Forelimb muscle (tissue), 1 donor: ENCODE measurements around the gene GRM7. TPM values are rescaled to one million over a fixed set of nuclear protein-coding genes. Genes with fewer than 3 reads are reported as not detected.

Experiments
- DNase-seq: peaks from one replicate; pipeline ENCODE4 v3.0.0-alpha.2; 2013; ENCODE audit warnings: low read depth
- polyA plus RNA-seq: library from polyadenylated mRNA; unstranded; fragments of 120-200 nt; gene quantifications from one replicate; pipeline ENCODE4 v1.2.1, GENCODE V29; 2013; ENCODE audit not compliant: insufficient read length

GRM7 gene
- polyA plus RNA-seq, 1 donor, result not detected

DNA sequence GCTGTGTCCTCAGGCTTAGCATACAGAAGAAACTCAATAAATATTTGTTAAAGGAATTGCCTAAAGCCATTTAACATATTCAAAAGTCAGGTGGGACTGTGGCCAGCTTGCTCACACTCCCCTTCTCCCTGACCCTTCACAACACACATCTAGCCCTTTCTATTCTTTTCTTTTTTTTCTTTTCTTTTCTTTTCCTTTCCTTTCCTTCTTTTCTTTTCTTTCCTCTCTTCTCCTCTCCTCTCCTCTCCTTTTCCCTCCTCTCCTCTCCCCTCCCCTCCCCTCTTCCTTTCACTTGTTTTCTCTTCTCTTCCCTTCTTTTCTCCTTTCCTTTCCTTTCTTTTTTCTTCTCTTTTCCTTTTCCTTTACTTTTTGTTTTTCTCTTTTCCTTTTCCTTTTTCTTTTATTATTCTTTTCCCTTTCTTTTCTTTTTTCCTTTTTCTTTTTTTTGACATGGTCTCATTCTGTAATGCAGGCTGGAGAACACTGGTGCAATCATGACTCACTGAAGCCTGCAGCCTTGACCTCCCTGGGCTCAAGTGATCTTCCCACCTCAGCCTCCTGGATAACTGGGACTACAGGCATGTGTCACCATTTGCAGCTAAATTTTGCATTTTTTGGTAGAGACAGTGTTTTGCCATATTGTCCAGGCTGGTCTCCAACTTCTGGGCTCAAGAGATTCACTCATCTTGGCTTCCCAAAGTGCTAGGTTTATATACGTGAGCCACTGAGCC is 377.8 kb downstream of the GRM7 start:
- no peak for DNase-seq

GRCh38 chr3:7241584-7242302 is 380.8 kb downstream of the GRM7 start:
- DNase-seq, result no peak

DNA sequence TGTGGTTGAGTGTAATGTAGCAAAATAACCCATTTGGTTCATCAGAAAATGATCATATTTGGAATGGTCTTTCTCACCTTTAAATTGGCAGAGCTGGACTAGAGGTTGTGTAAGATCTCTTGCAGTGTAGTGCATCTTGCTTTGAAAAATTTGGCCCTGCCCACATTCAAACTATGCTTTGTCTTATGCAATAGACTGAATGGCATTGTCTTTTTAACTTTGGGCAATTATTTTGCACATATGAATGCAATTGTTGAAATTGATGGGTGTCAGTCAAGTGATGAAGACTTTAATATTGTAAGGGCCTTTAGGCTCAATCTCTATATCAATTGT is 381.4 kb downstream of the GRM7 start:
- DNase-seq, result no peak

DNA sequence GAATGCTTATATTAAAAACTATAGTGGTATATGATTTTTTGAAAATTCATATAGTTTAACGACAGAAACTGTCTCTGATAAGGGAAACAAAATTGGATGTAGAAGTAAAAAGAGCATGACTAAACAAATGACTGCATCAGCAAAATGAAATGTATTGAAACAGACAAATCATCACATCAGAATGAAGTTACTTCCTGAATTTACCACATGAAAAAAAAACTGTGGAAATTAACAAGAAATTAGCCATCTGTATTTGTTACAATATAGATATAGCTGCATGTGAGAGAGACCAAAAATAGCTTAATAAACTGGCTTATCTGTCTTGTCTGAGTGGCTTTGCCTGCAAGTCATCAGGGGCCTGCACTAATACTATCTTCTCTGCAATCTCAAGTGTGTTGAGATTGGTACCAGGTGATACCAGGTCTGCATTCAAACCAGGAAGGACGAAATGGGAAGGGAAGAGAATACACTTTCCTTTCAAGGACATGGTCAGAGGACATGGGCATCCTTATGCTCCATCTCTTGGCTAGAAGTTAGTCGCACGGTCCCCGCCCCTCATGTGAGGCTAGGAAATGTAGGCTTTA is 388.7 kb downstream of the GRM7 start:
- no peak for DNase-seq

- no peak for DNase-seq
Measured at GRCh38 chr3:7254251-7254650, 393.3 kb downstream of the GRM7 start.

DNA sequence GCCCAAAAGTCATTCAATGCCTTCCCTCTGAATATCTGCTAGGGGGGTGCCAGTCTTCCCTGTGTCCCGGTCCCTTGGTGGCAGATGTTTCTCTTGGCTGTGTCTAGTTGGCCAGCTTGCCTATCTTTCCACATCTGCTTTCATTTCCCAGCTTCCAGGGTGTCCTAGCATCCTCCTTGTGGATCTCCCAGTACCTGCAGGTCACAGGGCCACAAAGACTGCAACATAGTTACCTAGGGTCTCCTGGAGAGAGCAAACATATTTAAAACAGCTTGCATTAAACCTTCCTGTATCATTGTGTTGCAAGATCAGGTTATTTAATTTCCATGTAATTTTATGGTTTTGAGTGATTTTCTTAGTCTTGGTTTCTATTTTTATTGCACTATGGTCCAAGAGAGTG is 400.1 kb downstream of the GRM7 start:
- DNase-seq, result no peak

- no peak for DNase-seq
Measured at GRCh38 chr3:7263347-7264195, 402.7 kb downstream of the GRM7 start.

DNA sequence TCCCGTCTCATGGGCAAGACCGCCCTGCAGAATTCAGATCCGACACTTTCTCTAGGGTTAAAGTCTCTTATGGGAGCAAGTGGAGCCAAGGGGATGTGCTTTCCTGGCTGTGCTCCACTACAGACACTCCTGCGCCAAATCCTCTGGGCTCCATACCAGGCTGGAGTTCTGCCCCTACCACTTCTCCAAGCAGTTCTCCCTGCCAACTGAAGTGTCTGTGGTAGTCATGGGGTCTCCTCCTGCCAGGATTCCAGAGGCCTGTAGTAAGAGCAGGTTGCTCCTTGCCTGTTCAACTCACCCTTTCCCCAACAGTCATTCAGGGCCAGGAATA is 403.2 kb downstream of the GRM7 start:
- DNase-seq, result no peak

GRCh38 chr3:7265736-7266135 is 404.8 kb downstream of the GRM7 start:
- no peak for DNase-seq

DNA sequence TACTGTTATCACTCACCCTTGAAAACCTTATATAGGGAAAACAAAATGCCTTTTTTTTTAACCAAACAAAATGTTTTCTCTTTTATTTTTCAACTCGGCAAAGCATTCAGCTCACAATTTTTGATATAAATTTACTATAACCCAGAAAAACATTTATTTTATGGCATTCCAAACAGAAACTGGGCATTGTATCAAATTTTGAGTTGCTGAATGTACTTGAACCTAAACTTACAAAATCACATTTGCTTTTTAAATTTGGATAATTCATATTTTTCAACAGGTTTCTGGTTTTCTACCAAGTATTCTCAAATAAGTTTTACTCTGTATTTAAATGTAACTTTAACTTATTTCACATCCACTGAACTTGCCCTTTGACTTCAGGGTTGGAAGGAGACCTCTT is 405.6 kb downstream of the GRM7 start:
- no peak for DNase-seq

GRCh38 chr3:7270731-7271130 is 409.8 kb downstream of the GRM7 start:
- DNase-seq, result no peak

- no peak for DNase-seq
Measured at GRCh38 chr3:7271631-7272030, 410.7 kb downstream of the GRM7 start.

DNA sequence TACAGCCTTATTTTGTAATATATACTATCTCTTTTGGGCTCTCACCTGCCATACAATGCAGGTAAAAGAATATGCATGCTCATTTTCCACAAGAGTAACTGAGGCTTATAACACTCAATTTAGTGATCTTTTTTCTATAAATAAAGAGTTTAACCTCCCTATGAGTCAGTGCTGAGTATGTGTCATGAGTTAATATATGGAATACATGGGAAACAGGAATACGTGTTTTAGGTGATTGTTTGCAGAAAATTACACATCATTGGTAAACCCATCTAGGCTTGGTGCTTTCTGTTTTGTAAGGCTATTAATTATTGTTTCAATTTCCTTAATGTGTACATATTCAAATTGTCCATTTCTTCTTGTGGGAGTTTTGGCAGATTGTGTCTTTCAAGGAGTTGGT is 411.3 kb downstream of the GRM7 start:
- DNase-seq, result no peak

DNA sequence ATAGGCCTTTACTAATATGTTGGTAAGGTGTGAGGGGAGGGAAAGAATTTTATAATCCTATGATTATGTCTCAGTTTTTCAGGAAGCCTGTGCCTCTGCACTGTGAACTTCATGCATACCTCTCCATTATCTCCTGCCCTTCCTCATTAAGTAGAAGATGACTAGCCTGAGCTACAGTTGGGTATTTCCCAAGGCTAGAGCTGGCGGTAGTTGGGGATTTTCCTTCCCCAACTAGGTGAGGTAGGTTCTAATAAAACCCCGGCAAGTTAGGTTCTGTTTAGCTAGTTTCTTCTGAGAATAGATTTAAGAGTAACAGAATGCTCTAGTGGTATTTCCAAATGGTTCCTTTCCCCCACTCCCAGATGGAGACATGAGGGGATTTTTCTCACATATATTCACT is 414.5 kb downstream of the GRM7 start:
- DNase-seq, result no peak

- no peak for DNase-seq
Measured at GRCh38 chr3:7280318-7280717, 419.4 kb downstream of the GRM7 start.

GRCh38 chr3:7282988-7283387 is 422.1 kb downstream of the GRM7 start:
- DNase-seq, result no peak

DNA sequence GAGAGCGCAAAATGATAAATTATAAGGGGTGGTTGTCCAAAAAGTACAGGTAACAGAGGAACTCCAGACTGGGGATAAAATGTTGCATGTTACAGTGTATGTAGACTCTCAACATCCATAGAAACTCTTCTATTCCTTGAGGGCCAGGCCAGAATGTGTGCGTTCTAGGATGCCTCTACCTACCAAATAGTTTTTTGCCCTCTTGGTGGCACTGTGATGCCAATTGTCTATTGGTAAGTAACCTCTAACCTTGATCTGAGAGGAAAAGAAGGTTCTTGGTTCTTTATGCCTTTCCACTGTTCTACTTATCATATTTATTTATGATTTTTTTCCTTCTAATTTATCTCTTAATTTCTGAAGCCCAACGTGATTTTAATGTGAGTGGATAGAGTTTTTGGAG is 424.6 kb downstream of the GRM7 start:
- DNase-seq, result no peak

DNA sequence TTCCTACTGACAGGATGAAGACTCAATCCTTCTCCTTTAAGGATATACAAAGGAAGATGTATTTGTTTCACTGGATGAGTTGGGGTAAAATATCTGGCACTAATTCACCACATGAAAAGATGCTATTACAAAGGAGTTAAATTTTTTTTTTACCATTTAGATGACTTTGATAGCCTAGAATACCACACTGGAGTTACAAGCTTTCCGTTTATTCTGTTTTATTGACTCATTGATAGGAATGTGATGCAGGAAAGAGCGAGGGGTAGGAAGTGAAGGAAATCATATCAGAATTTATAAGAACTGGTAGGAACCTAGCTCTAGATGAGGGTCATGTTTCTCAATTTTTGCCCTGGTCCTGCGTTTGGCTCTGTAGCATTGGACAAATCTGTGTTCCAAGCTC is 427.2 kb downstream of the GRM7 start:
- DNase-seq, result no peak

- DNase-seq, result no peak
Measured at GRCh38 chr3:7289121-7289520, 428.2 kb downstream of the GRM7 start.

DNA sequence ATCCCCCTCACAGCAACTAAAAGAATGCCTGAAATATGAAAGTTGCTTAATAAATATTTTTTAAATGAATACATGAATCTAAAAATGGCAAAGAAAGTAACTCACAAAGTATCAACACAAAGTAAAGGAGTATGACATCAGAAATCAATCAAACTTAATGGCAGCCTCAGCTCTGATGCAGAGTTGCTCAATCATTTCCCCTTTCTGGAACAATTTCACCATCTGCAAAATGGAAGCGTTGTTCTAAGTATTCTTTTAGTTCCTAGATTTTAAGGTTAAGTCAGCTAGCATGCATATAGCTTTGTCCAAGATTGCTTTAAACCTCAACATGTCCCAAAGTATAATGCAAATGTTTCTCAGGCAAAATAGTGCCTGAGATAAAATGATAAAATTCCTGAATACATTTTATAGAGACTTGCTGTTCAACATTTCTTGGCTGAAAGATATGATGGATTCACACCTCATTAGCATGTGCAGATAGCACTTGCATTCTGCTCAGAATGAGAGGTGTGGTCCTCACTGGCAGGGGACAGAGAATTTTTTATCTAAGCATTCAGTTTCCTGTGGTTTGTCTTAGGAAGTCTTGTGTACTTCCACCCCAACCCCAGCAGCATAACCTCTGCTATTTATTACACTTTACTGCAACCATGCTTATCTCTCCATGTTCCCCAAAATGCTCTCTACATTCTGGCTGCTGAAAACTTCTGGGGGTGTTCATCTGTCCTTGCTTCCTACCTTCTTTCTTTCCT is 429.3 kb downstream of the GRM7 start:
- DNase-seq, result no peak

- DNase-seq, result no peak
Measured at GRCh38 chr3:7292362-7292761, 431.4 kb downstream of the GRM7 start.

DNA sequence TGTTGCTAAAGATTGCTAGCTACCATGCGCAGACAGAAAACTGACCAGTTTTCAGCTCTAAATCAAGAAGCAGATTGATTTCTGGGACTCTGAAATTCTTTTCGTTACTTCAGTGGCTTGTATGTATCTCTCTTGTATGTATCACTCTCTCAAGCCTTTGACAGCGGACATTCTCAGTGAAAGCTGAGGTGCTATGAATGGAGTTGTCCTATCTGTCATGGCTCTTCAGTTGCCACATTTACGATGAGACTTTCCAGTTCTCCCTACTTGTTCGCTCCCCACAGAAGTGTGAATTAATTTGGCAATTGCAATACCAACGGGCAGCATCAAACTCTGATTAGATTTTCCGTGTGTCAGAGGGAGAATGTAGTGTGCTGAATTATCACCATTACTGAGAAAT is 432.4 kb downstream of the GRM7 start:
- DNase-seq, result no peak
